Stimulated activated CD4-positive, alpha-beta T cell treated with anti-CD3 and anti-CD28 coated beads, Interleukin-12 subunit alpha, Interleukin-12 subunit beta, amount 100 ng/mL, for 4 hours (primary cell): ENCODE results near the gene IVNS1ABP.
"Not testable (repeated sequence)": the region's sequence is repeated elsewhere in the genome, so short reads cannot be mapped to it uniquely, and the experiment has no call there.

Experiments used
- DNase-seq: peaks from one replicate; pipeline ENCODE4 v3.0.0-alpha.2; 2020

Gene IVNS1ABP

DNA sequence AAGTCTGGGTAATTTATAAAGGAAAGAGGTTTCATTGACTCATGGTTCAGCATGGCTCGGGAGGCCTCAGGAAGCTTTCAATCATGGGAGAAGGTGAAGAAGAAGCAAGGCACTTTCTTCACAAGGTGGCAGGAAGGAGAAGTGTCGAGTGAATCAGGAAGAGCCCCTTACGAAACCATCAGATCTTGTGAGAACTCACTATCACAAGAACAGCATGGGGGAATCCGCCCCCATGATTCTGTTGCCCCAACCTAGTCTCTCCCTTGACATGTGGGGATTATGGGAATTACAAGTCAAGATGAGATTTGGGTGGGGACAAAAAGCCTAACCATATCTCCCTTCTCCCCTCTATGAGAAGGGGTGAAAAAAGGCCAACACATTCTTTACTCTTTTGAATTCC lies 11.2 kb upstream of the IVNS1ABP start:
- DNase-seq = no peak

DNA sequence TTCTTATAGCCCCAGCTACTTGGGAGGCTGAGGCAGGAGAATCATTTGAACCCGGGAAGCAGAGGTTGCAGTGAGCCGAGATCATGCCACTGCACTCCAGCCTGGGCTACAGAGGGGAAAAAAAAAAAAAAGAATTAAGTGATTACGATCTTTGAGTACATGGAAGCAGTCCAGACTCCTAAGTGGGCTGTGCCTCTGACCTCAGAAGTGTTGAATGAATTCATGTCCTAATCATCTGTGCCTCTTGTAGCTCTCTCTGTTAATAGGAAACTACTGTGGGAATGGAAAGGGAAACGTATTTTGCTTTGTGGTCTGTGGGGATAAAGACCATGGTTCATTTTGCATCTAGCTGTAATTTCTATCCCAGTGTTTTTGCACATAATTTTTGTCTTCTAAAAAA lies 8.4 kb upstream of the IVNS1ABP start:
- no peak for DNase-seq

DNA sequence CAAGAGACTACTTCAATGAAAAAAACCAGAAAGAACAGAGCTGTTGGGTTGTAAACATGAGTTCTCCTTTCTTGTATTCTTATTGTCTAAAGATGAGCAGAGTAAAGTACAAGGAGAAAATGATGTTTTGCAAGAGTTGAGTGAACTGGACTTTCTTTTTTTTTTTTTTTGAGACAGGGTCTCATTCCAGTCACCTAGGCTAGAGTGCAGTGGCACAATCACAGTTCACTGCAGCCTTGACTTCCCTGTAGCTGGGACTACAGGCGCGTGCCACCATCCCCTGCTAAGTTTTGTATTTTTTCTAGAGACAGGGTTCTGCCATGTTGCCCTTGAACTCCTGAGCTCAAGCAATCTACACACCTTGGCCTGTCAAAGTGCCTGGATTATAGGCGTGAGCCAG lies 7.1 kb upstream of the IVNS1ABP start:
- no peak for DNase-seq

DNA sequence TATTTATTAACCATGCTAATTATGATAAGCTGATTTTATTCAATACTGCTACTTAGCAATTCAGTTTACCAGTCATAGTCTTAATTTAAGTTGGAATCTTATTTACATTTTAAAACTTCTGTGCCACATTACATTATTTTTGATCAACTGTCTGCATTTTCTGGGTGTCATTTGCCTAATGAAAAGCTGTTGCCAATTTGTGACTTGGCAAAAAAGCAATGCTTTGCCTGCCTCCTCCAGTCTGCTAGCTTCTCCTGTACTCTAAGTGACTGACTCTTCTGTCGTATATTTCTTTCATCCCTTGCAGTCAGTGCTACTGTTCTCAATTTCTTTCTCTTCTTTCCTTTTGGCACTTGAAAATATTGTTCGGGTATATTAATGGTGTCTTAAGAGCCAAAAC lies 5.6 kb upstream of the IVNS1ABP start:
- DNase-seq = no peak

DNA sequence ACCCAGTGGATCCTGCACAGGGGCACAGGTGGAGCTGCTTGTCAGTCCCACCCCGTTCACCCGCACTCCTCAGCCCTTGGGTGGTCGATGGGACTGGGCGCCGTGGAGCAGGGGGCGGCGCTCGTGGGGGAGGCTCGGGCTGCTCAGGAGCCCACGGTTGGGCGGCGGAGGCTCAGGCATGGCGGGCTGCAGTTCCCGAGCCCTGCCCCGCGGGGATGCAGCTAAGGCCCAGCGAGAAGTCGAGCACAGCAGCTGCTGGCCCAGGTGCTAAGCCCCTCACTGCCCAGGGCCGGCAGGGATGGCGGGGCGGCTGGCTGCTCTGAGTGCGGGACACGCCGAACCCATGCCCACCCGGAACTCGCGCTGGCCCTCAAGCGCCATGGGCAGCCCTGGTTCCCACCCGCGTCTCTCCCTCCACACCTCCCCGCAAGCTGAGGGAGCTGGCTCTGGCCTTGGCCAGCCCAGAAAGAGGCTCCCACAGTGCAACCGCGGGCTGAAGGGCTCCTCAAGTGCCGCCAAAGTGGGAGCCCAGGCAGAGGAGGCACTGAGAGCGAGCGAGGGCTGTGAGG lies 4.7 kb upstream of the IVNS1ABP start:
- DNase-seq = not testable (repeated sequence)

DNA sequence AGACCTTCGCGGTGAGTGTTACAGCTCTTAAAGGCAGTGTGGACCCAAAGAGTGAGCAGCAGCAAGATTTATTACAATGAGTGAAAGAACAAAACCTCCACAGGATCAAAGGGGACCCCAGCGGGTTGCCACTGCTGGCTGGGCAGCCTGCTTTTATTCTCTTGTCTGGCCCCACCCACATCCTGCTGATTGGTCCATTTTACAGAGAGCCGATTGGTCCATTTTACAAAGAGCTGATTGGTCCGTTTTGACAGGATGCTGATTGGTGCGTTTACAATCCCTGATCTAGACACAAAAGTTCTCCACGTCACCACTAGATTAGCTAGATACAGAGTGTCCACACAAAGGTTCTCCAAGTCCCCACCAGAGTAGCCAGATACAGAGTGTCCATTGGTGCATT lies 4.1 kb upstream of the IVNS1ABP start:
- not testable (repeated sequence) for DNase-seq

DNA sequence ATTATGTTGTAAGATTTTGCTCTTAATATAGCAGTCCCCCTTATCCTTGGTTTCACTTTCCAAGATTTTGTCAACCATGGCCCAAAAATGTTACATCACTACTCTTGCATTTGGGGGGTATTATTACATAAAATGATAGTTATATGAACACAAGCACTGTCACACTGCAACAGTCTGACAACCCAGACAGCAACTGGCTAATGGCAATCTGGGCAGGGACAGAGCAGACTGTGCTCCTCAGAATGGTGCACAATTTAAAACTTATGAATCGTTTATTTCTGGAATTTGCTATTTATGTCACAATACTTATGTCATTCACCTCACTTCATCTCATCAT lies 2.1 kb upstream of the IVNS1ABP start:
- DNase-seq = no peak

DNA sequence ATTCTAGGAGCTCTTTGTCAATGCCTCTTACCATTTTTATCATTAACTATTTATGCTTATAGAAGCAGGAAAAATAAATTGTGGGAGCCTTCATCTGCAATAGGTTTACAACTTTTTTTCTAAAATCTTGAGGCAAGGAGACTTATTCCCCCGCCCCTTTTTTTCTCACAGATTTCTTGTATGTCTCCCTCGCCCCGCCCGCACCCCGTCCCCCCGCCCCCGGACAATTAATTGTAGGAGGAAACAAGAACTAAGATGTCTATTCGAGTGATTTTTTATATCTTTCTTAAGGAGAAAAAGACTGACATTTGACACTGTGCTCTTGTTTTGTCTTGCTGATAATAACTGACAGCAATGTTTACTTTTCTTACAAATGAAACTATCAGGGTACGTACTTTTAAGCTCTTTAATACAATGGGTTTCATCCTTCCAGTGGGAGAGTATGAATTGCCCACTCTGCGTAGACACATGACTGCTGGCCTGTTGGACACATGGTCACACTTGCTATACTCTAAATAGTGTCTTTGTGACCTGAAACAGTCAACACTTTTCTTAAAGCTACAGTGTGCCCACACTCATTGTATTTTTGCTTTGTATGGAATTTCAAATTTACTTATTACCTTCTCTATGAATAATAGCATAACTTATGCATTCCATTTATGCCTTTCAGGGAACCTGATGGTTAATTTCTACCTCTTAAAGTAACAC lies 1.5 kb upstream of the IVNS1ABP start:
- no peak for DNase-seq

DNA sequence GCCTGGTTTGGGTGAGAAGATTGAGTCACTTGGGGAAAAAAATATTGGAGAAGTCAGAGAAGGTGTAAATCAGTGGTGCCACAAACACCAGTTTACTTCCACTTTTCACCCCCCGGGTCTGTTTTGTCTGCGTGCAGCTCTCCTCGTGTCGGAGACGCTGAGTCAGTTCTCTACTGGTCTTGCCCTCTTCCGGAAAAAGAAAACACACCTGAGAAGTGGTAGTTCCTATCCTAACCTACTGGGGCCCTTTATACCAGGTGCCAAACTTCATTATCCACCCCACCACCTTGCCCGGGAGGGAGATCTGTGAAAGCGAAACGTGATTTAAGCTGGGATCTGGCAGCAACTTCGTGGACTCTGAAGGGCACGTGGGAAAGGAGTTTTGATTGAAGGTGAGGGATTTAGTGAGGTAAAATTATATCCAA lies 855 bp upstream of the IVNS1ABP start:
- peak; percentile 53 for DNase-seq

DNA sequence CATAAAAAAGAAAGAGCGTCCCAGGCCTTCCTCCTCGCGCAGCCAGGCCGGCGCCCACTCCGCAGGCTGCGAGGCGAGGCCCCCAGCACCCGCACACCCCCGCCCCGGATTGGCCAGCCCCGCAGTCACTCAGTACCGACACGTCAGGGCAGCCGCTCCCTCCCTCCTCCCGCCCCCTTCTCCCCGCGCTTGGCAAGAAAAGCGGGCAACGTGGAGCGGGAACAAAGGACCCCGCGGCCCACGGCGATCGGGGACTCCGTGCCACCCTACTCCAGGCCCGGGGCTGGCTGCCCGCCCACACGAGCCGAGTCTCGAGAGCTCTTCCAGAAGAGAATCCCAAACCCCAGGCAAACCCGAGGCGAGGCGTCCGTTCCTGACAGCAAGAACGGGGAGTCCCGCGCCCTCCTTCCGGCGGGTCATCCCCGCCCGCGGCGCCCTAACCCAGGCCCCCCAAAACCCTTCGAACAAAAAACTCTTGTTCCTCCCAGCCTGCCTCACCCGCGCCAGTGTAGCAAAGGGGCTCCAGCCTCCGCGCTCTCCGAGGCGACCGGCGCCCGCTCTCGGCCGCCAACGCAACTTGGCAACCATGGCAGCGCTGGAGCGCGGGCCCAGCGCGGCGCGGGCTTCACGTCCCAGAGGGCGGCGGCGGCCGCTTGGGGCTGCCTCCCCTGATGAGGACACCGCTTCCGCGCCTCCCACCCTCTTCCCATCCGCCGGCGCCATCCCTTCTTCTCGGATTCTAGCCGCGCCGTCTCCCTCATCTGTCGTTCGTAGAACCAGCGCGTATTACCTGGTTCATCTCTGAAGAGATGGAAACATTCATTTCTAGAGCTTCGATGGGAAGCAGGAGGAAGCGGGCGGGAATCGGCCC lies 645 bp downstream of the IVNS1ABP start:
- peak; percentile 93 for DNase-seq

DNA sequence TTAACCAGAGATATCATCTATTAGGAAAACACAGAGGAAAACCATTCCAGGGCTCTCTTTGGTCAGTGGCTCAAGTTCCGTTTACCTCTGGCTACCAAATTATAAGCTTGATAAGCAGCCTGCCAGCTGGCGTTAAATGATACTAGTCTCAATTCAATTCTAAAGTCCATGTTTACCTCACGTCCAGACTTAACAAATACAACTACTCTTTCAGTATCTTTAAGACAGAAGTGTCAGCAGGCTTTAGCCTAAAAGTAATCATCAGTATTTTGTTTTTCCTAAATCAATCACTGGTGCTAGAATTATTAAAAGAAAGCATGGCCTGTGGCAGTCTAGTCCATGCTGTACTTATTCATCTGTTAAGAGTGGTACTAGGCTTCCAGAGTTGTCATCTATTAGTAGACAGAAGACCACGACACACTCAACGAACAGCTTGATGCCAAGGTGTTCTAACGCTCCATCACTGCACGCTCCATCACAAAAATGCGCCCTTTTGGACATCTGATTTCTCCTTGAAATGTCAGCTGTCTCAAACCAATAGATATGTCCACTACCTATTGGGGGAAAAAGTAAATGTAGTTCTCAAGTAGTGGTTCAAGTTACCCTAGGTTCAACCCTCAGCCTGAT lies 1.5 kb downstream of the IVNS1ABP start:
- DNase-seq = no peak

DNA sequence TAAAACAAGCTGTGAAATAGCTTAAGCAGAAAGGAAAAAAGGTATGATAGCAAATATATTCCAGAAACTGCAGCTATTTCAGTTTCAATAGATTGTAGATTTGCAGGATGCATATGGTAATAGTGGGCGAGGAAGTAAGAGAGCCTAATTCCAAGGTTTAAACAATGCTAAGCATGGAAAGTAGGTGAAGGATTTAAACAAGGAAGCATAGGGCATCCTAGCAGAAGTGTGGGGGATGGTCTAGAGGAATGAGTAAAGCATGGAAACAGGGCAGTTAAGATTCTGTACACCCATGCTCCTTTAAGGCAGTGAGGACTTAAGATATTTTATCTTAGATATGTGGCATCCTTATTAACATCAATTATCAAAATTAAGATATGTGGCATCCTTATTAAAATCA lies 2.6 kb downstream of the IVNS1ABP start:
- no peak for DNase-seq

DNA sequence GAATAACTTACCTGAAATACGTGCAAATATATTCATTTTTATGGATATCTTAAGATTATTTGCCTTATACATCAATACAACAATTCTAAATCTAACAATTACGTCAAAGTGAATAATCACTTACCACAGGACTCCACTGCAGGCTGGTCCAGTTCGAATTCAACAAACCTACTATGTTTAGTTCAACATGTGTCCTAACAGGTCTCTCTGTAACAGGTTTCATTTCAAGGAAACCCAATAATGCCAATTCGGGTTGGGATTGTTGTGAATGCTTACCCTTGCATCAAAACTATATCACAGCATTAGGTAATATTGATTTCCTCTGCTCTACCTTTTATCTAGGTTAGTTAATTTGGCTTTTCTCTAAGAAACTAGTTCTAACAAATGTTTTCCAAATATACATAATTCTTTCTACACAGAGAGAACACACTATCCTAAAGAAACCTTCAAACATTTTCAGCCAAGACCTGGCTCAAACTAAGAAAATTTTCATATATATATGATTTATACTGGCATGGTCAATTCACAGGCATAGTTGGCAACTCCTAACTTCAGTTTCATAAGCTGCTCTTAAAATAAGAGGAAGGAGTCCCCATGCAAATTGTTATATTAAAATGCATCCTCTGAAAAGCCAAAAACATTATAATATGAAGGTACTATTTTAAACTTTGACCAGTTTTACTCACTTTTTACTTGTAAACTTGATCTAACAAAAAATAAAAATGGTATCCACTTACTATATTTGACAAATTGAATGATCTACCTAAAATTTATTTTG lies 4.5 kb downstream of the IVNS1ABP start:
- no peak for DNase-seq

DNA sequence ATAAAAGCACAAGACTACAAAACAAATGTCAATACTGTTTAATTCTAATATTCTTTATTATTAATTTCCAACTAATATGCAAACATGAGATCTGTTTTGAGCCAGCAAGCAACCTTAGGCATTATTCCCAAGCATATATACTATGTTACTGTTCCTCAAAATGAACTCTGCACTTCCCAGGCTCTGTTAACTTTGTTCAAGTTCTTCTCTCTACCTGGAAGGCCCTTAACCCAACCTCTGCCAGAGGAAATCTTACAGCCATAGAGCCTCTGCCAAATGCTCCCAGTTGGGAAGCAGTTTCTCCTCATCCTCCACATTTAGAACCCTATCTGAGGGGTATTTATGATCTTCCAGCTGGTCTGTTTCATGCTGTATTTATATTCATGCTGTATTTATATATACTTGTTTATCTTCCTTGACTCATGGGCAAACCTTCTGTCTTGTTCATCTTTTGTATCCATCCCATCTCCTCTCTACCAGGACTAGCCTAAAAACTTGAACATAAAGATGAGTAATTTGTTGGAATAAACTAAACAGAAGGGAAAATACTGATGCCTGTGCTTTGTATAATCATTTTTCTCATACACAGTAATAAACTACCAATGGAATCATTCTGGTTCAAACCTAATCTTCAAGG lies 5.3 kb downstream of the IVNS1ABP start:
- DNase-seq = no peak

DNA sequence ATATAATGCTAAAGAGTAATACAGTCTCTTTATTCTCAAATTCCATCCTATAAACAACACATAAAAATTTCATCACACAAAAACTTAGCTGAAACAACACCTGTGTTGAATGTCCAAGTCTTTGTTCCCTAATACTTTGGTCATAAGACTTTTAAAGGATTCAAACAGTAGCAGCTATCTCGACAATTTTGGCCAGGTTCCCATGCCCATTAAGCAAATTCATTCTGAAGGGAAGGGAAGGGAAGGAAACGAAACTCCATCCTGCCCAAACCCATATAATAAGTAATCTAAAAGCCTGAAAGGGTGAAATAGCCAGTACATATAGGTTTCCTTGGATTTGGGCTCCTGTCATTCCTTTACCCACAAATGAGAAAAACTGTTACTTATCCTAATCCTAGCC lies 7.5 kb downstream of the IVNS1ABP start:
- no peak for DNase-seq

DNA sequence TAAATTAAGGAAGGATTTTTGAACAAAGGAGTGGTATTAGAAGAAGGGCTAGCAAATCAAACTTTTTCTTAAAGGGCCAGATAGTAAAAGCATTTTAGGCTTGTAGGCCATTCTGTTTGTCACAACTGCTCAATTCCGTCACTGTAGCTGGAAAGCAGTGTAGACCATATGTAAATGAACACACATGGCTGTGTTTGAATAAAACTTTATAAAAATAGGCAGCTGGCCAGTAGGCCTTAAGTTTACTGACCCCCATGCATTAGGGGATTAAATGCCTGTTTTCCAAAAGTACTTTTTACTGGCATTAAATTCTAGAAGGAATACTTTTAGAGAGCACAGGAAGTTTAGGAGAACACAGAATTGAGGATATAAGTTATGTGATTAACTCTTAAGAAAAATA lies 8.9 kb downstream of the IVNS1ABP start:
- DNase-seq = no peak

DNA sequence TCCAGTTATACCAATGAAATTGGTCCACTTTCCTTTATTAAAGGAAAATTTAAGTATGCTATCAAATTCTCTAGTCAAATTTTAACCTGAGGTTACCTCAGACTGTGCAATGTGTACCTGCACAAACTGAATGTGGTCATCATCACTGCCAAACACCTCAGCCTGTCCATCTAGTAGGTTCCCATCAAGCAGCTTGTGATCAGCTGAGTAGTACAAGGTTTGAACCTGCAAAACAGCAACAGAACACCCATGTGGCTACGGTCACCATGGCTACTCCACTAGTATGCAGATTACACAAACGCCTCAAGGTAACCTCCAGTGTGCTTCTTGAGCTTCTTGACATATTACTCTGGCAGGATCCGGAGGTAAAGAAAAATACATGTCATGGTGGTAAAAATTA lies 11.6 kb downstream of the IVNS1ABP start:
- no peak for DNase-seq

DNA sequence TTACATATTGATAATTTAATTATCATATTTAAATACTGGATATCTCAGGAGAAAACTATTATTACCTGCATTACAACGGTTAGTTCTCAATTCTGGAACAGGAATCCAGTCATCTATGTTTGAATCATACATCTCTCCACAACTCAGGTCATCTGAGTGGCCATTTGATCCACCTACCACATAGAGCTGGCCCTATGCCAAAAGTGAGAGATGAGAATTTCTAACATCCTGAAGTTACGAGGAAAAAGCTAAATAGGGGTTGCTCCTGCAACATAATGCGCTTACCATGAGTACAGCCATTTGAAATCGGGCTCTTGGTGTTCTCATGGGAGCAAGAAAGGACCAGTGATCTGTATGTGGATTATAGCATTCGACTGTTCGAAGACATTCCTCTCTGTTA lies 16.9 kb downstream of the IVNS1ABP start:
- DNase-seq = no peak

DNA sequence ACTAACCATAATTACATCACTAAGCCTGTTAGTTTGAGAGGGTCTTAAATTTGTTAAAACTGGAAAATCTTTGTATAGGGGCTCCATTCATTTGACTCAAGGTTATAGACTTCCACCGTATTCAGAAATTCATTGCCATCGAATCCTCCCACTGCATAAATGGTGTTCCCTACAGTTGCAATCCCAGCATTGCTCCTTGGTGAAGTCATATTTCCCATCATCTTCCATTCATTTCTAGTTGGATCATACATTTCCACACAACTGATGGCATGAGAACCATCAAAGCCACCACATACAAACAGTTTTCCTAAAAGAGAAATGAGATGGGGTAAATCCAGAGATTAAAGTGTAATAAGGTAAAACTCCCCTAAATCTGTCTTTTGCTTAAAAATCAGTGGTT lies 19.1 kb downstream of the IVNS1ABP start:
- no peak for DNase-seq

DNA sequence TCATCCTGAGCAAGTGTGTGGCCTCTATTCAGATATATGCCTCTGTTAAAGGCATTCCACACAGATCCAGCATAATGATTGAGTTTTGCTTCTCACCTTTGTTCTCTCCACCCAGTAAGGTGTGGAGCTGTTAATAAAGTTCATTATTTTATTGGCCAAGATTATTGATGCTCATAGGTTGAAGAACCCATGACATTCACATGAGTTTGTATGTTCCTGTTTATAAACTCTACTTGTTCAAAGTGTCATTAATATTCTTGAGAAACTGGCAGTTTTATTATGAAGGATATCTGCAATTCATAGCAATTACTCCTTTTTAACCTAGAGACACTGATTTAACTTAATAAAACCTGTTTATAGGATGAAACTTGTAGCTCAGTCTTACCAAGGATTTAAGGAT lies 22.0 kb downstream of the IVNS1ABP start:
- no peak for DNase-seq

DNA sequence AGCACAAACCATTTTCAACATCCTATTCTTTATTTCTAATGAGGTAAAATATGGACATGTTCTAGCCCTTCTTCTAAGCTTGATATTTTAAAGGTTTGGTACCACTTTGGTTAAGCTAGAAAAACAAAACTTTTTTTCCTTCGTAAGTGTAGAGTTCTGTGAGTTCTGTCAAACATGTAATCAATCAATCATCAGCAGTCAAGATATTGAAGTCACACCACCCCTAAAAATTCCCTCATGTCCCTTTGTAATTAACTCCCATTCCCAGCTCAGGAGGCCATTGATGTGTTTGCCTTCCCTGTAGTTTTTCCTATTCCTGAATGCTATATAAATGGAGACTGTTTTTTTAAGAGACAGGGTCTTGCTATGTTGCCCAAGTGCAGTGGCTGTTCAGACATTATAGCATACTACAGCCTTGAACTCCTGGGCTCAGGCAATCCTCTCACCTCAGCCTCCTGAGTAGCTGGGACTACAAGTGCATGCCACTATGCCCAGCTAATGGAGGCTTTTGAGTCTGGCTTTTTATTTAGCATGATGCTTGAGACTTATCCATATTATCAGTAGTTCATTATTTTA lies 23.0 kb downstream of the IVNS1ABP start:
- DNase-seq = no peak

DNA sequence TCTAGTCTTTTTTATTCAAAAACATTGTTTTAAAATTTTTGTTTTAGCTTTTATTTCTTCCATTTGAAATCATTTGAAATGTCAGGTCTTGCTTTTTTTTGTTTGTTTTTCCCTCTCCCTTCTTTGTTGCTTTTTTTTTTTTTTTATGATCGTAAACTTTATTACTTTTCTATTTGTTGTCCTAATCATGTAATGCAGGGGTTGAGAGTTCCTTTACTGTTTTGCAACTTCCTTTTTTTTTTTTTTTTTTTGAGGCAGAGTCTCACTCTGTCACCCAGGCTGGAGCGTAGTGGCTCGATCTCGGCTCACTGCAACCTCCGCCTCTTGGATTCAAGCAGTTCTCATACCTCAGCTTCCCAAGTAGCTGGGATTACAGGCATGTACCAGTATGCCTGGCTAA lies 24.8 kb downstream of the IVNS1ABP start:
- no peak for DNase-seq
